HCEC 1CT (cell line): Measurements from ENCODE around the gene CAMKMT.
"Not testable (repeated sequence)": the region's sequence is repeated elsewhere in the genome, so short reads cannot be mapped to it uniquely, and the experiment has no call there.

ENCODE experiments used
- DNase-seq: peaks from one replicate; pipeline ENCODE4 v3.0.0-alpha.2; 2017

Gene CAMKMT

DNA sequence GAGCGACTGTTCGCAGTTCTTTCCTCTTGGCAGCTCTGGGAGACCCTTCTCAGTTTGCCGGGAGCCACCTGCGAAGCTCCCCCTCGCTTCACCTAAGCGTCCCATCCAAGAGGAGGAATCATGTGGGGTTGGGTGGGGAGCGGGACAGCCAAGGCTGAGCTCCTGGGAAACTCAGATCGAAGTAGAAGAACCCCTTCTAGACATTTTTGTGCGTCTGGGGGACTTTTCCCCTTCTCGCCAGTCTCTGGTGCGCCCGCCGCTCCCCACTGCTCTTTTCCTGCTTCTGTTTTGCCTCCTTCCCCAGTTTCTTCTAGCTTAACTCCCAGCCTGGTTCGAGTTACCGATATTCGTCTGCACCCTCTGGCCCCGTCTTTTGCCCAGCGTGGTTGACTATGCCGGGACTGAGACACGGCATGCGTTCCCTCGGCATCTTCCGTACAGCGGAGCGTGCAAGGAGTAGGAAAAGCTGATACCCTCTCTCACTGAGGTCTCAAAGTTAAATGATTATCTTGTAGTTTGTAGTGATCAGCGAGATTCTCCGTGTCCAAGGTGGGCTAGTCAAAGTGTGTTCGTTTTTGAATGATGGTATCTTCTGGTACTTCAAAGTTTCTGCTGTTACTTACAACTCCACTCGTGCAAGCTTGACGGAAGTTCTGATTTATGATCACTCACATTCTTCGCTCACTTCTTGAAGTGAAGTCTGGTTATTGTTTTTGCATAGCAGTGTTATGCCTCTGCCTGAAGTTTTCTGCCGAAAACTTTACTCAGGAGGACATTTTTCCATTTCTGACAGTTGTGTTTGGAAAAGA is 664 bp downstream of the CAMKMT start:
- DNase-seq, result peak; percentile 57

DNA sequence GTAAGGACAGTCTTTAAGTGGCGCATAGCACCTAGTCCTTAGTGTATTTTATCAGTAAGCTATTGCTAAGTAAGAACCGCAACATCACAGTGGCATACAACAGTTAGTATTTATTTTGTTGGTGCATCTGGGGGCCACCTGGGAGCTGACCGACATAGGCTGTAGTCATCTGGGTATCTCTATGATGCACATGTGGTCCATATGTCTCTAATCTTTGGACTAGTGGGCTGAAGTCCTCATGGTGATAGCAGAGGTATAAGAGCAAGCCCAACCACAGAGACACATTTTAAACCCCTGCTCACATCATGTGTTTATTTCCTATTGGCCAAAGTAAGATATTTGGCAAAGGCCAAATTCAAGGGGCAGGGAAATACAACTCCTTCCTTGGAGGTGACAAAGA is 2.9 kb downstream of the CAMKMT start:
- no peak for DNase-seq

DNA sequence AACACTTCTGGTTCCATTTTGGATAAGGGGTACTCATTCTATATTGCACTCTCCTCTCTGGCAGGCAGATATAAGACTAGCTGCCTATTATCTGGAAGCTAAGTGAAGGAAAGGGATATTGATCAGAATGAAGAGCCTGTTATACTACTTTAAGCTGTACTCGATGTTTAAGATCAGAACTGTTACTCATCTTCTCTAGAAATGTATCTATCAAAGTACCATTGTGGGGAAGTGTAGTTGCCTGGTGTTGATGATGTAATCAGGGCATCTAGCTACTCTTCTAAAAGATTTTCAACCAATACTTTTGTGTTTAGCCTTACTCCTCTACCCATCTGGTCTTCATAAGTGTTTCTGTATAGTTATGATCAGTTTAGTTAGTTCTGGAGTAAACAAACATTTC is 5.8 kb downstream of the CAMKMT start:
- DNase-seq, result no peak

DNA sequence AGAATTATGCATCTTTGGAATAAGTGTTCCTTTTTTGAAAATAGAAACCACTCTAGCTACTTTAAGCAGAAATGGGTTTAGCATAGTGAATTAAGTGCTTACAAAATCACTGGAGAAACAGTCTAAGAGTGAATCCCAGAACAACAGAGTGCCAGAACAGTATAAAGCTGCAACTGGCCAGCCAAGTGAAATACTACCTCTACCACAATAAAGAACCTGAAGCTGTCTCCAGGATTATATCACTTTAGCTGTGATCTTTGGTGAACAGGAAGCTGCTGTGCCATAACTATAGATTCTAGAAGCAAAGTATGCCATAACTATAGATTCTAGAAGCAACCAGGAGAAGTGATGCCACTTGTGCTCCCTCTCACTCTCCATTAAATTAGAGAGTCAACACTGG is 7.6 kb downstream of the CAMKMT start:
- no peak for DNase-seq

DNA sequence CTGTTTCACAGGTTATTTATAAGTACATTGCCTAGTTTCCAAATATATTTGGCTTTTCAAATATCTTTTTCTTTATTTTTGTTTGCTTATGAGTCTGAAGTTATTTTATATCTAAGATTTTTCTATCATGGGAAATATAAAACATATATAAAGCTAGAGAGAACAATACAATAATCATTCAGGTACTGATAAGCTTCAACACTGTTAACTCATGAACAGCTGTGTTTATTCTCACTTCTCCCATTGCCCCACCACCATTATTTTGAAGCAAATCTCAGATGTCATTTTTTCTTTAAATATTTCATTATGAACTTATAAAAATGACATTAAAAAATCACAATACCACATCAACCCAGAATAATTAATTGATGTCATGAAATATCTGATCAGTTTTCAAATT is 9.7 kb downstream of the CAMKMT start:
- DNase-seq, result no peak

DNA sequence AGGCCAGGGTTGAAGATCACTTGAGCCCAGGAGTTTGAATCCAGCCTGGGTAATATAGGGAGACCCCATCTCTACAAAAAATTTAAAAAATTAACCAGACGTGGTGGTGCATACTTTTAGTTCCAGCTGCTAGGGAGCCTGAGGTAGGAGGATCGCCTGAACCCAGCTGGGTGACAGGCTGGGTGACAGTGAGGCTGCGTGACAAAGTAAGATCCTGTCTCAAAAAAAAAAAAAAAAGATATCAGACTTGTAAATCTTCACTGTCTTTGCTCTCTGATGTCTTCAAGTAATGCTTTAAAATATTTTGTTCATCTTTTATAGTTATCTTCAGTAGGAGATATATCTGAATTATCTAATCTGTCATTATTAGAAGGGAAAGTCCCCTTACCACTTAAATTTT is 10.5 kb downstream of the CAMKMT start:
- DNase-seq, result no peak

DNA sequence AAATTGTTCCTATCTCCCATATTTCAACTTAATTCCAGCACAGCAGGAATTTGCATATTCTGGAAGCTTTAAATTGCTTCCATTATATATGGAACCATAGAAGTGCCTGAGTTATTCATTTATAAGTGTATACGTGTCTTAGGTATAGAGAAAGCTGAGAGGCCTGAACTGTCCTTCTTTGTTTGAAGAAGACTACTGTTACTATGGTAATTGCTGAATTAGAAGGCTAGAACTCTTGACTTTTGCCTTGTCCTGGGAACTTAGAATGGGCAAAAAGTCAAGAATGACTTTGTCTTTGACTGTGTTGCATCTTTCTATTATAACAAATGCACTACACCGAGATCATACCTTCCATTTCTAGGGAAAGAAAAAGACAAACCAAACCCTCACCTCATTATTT is 15.7 kb downstream of the CAMKMT start:
- DNase-seq, result no peak

DNA sequence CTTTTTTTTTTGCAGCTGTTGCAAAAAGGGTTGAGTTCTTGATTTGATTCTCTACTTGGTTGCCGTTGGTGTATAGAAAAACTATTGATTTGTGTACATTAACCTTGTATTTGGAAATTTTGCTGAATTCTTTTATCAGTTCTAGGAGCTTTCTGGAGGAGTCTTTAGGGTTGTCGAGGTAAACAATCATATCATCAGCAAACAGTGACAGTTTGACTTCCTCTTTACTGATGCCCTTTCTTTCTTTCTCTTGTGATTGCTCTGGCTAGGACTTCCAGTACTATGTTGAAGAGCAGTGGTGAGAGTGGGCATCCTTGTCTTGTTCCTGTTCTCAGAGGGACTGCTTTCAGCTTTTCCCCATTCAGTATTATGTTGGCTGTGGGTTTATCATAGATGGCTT is 23.5 kb downstream of the CAMKMT start:
- DNase-seq, result not testable (repeated sequence)

DNA sequence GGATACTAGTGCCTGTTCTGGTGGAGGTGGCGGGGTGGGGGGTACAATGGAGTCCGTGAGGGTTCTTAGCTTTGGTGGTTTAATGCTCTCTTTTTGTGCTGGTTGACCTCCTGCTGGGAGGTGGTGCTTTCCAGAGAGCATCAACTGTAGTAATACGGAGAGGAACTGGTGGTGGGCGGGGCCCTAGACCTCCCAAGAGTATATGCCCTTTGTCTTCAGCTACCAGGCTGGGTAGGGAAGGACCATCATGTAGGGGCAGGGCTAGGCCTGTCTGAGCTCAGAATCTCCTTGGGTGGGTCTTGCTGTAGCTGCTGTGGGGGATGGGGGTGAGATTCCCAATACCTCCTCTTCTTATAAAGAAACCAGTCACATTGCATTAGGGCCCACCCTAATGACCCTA is 27.1 kb downstream of the CAMKMT start:
- no peak for DNase-seq

DNA sequence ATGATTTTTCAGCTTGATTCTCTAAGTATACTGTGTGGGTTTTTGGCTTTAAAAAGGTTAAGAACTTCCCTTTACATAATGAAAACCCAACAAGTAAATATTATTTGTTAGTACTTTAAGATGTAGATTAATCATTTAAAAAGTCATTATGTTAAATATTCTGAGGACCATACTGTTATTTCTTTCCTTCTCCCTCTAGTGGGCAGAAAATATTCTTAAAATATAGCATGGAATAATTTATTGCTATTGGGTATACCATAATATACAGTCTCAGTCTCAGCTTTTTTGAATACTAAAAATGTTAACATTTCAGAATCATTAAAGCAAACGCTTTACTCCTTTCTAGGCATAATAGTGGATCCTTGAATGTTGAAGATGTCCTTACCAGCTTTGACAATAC is 28.1 kb downstream of the CAMKMT start:
- DNase-seq, result no peak

DNA sequence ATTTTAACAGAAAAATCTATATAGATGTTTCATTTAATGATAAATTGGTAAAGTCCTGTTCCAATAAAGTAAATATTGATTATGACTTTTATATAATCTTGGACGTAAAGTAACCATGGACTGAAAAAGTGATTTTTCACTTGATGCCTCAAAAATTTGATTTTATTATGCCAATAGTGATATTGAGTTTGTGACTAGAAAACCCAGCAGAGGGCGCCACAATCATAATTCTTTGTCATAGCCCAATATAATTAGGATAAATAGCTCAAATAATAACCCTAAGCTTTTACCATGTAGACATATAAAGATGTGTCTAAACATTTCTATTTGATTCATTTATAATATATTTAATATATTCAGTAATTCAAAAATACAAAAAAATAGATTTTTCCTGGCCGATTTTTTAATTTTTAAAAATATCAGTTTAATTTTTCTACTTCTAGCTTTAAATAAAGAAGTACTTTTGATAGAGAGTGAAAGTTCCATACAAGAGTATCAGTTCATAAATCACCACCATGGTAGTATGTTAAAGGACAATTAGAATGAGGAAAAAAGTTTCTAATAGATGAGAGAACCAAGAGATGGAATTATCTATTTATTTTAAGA is 30.7 kb downstream of the CAMKMT start:
- peak; percentile 9 for DNase-seq

DNA sequence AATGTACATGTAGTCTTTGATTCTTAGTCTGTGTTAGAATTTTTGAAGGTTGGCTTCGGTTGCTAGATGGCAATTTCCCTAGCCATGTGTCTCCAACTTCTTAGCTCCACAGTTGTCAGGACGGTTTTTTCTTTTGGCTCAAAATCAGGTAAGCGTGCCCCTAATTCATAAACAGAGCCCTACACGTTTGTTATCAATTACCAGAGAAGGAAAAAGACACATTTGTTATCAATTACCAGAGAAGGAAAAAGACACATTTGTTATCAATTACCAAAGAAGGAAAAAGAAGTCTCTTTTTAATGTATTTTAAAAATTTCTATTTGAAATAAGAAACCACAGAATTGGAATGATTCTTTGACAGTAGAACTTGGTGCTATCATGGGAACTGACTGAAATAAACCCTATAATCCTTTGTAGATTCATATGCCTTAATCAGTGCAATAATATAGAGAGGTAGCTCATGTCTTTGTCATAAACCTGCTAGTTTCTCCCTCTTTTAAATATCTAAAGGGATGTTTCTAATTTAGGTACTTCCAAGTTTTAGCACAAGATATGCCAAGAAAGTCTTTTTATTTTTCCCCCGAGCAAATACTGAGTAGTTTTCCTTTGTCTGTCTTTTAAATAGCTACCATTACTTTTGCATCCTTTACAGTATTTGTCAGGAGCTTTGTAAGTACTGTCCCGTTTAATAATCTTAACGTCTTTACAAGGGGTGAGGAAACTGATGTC is 35.9 kb downstream of the CAMKMT start:
- no peak for DNase-seq

DNA sequence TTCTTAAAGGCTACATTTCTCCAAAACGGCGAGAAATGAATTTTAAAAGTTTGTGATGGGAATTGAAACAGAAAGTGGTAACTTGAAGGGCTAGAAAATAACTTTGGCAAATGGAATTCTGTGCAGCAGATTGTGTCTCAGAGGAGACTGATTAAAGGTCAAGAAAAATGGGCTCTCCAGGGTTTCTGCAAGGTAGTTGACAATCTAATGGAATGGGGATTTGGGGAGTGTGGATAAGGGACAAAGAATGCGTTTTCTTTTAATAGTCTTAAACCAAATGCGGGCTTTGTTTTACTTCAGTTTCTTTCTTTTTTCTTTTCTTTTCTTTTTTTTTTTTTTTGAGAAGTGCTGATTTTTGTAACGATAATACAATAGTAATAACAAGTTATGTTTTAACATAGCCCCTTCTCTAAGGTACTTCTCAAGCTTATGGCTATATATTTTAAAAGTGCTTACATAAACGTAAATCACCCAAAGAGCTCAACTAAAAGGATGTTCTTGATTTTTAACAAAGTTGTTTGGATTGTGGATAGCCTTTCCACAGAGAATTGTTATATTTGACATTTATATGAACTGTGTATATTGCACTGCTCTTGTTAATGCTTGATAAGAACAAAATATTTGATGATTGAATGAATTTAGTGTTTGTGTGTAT is 36.6 kb downstream of the CAMKMT start:
- no peak for DNase-seq

DNA sequence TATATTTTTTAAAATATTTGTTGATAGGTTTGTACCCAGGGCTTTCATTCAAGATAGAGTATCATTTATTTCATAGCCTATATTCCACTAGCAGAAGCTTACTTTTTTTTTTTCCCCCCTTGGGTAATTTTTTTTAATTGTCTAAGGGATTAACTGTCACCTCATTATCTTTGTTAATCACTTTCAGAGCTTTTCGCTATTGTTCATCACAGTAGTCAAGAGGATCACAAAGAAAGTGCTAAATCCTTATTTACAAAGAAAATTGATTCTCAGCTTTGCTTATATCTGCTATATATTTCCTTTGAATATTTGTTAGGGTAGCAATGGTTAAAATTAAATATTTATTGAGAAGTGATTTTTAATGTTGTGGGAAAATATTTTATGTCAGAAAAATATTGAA is 59.0 kb downstream of the CAMKMT start:
- no peak for DNase-seq

DNA sequence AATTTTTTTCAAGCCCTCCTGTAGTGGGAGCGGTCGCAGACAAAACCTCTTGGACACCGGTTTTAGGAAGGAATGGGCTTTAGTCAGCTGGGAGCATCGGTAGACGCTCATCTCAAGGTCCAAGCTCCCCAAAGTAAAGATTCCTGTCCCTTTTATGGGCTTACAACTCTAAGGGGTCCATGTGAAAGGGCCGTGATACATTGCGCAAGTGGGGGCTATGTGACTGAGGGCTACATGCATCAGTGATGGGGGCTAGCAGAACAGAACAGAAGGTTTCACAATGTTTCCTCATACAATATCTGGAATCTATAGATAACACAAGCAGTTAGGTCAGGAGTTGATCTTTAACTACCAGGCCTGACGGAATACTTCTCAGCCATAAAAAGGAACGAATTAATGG is 62.5 kb downstream of the CAMKMT start:
- DNase-seq, result no peak

DNA sequence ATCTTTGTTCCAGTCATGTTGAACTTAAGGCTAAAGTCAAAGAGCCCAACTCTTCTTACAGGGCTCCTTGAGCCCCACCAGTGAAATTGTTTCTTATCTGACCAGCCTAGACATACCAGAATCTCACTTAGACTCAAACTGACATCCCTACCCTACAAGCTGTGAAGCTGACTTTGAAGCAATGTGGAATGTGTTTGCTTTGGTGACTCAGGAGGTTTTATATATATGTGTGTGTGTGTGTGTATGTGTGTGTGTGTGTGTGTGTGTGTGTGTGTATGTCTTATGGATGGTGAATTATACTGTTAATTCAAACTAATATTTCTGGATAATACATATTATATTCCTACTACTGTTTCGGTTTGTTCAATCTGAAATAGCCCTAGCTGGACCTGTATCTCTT is 67.3 kb downstream of the CAMKMT start:
- DNase-seq, result peak; percentile 33

DNA sequence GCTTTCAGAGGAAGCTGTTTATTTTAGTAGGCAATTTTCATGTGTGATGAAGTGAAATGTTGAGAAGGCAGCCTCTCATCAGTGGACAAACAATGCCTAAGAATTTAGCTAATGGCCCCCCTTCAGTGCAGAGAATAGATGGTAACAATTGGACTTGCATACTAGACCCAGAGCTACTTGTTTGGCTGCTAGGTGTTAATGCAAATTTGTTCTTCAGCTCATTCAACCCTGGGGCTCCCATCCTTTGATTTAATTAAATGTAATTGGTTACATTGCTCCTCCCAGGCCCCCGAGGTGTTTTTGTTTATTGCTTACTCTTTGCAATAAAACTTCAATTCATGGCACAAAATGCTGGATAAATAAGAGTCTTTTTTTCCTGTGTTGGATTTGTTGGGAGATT is 68.6 kb downstream of the CAMKMT start:
- no peak for DNase-seq

DNA sequence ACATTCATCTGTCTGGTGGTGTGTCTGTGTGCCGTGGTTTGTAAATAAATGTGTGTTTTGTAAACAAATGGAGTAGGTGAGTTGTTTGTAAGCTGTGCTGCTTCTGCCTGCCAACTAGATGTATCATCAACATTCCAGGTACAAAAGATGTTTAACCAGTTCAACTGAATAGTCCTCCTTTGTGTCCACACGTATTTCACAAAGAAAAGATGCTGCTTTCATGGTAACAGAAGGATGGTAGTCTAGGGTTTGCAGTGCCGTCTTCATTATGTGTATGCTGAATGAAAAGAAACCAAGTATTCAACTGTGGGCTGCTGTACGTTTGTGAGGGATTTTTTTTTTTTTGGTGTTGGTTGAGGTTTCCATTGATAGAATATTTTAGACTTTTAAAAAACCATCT is 72.1 kb downstream of the CAMKMT start:
- DNase-seq, result no peak

DNA sequence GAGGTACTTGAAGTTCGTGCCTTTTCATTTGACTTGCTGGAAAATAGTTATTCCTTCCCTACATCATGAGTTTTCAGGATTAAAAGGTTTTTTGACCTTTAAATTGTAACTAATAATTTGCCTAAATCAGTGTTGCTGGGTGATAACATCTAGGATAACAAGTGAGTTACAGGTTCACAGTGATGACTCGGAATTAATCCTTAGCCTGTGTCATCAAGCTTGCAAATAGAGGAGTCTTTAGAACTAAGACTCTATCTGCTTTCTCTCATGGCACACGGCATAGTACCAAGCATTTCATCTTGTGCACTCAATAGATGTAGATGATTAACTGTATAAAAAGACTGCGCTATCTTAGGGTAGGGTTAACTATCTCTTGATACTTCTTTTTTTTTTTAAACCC is 79.5 kb downstream of the CAMKMT start:
- DNase-seq, result no peak

DNA sequence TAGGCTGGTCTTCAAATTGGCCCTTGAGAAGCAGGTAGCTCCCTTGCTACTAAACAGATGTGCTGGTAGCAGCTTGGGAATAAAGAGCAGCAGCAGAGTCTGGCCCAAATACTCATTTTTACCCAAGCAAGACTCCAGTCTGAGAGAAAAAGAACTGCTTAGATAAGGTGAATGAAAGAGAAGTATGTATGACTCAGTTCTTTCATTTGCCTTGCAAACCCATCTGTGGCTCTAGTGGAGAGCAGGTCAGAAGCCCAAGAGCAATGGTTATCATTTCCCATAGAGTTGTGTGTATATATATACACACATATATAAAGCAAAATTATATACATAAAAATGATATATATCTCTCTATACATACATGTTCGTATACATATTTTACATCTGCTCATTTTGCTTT is 80.3 kb downstream of the CAMKMT start:
- no peak for DNase-seq

DNA sequence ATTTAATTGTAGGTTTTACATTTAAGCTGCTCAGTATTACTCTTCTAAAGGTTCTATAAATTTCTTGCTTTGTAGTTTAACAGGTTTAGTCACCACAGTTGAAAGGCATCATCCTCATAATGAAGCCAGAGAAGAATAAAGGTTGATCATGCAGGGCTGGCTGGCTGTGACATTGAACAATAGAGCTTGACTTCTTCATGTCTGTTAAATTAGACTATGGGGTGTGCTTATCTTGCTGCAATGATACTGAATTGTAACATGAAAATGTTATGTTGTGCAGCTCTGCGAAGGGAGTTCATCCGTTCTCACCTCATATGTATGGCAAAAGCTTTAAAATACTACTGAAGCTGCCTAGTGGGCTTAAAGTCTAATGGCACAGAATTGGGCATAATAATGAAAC is 81.8 kb downstream of the CAMKMT start:
- DNase-seq, result no peak

DNA sequence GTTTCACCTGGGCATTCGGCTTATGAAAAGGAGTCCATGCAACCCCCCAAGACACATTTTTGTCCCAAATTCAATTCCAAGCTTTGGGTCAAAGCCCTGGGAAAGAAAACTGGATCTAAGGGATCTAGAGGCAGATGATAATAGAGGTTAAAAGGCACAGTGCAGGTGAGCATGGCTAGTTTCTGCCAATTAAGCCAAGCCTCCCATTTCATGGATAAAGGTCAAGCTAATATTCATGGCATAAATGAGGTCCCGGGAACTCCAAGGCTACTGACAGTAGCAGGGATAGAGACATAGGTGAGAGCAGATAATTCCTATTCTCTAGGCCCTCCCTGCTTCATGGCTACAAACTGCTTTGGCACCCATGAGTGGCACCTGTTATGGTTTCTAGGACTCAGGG is 83.1 kb downstream of the CAMKMT start:
- DNase-seq, result no peak

DNA sequence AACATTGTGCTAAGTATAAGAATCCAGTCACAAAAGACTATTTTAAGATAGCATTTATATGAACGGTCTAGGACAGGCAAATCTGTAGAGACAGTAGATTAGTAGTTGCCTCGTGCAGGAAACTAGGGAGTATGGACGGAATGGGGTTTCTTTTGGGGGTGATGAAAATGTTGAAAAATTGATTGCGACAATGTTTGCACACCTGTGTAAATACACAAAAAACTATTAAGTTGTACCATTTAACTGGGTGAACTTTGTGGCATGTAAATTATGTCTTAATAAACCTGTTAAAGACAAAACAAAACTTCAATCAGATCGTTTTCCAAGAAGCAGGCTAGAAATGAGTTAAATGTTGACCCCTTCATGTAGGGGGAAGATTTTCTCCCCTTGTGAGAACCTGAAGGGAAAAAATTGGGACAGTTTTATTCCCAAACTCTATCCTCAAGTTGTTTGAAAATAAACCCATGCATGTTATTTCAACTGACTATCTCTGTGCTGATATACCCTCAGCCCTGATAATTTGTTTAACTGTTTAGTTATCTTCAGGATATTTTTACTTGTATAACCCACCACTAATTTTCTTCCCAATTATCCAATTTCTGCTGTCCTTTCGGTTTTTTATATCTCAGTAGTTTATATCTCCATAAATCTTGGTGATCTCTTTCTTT is 87.2 kb downstream of the CAMKMT start:
- no peak for DNase-seq
